Activated naive CD8-positive, alpha-beta T cell treated with anti-CD3 and anti-CD28 coated beads, Interleukin-2, amount 50 U/mL, for 24 hours (primary cell): Measurements from ENCODE around the gene MINAR2.

Experiments used
- ATAC-seq: fragments of 150-1000 bp; cut with Tn5 transposase; one replicate; pipeline ENCODE4 v1.10.0; 2021
- DNase-seq: peaks from one replicate; pipeline ENCODE4 v3.0.0; 2021
- H3K27ac Mint-ChIP-seq: one replicate; pipeline ENCODE4 v1.8.0; 2021; ENCODE audit warnings: mild to moderate bottlenecking, mixed read lengths
- H3K27me3 Mint-ChIP-seq: one replicate; pipeline ENCODE4 v1.8.0; 2021; ENCODE audit warnings: mixed read lengths
- H3K36me3 Mint-ChIP-seq: one replicate; pipeline ENCODE4 v1.8.0; 2021; ENCODE audit warnings: low read depth, mixed read lengths
- H3K4me1 Mint-ChIP-seq: one replicate; pipeline ENCODE4 v1.8.0; 2021; ENCODE audit warnings: mixed read lengths
- H3K4me3 Mint-ChIP-seq: one replicate; pipeline ENCODE4 v1.8.0; 2021; ENCODE audit warnings: mild to moderate bottlenecking, moderate library complexity, mixed read lengths
- H3K9me3 Mint-ChIP-seq: one replicate; pipeline ENCODE4 v1.8.0; 2021; ENCODE audit warnings: mixed read lengths

Gene MINAR2

GRCh38 chr5:129747572-129748407, at the start of gene MINAR2:
MINAR2 (plus strand) TSS chr5:129748094; CDS start chr5:129748191, 97 bp downstream.
- H3K36me3 Mint-ChIP-seq: no peaks in the 10 kb centered on the region
- H3K4me3 Mint-ChIP-seq: no peak within 1 kb of the TSS
- H3K4me1 Mint-ChIP-seq: no peaks in the 10 kb centered on the region
- ATAC-seq (no peak), DNase-seq (no peak)
- H3K27me3 Mint-ChIP-seq: peaks cover 3% of the 10 kb centered on the region
- no peak within 1 kb of the TSS for H3K27ac Mint-ChIP-seq
- H3K9me3 Mint-ChIP-seq: no peaks in the 10 kb centered on the region

- no peaks in the 10 kb centered on the region for H3K9me3 Mint-ChIP-seq
- H3K27me3 Mint-ChIP-seq: no peaks in the 10 kb centered on the region
- H3K4me3 Mint-ChIP-seq: no peak overlapping the region
- no peaks in the 10 kb centered on the region for H3K36me3 Mint-ChIP-seq
- H3K4me1 Mint-ChIP-seq: no peaks in the 10 kb centered on the region
- no peak overlapping the region for H3K27ac Mint-ChIP-seq
- DNase-seq (no peak), ATAC-seq (no peak)
Observed at GRCh38 chr5:129698661-129699060, 49.2 kb upstream of the MINAR2 start.

- no peaks in the 10 kb centered on the region for H3K4me1 Mint-ChIP-seq
- DNase-seq (no peak), ATAC-seq (no peak)
Observed at GRCh38 chr5:129716235-129716634, 31.7 kb upstream of the MINAR2 start.

GRCh38 chr5:129716651-129717050, 31.2 kb upstream of the MINAR2 start:
- Mint-ChIP-seq H3K4me1 (no peaks in the 10 kb centered on the region), H3K4me3 (no peak overlapping the region), H3K27me3 (peaks cover 2% of the 10 kb centered on the region), H3K9me3 (no peaks in the 10 kb centered on the region), H3K27ac (no peak overlapping the region), H3K36me3 (no peaks in the 10 kb centered on the region)
- DNase-seq (no peak), ATAC-seq (no peak)

More at GRCh38 chr5:129716235-129716634, 31.7 kb upstream of the MINAR2 start:
- peaks cover 2% of the 10 kb centered on the region for H3K27me3 Mint-ChIP-seq
- no peak overlapping the region for H3K27ac Mint-ChIP-seq
- H3K9me3 Mint-ChIP-seq: no peaks in the 10 kb centered on the region
- no peak overlapping the region for H3K4me3 Mint-ChIP-seq
- no peaks in the 10 kb centered on the region for H3K36me3 Mint-ChIP-seq

- Mint-ChIP-seq H3K36me3 (no peaks in the 10 kb centered on the region), H3K4me1 (no peaks in the 10 kb centered on the region), H3K9me3 (no peaks in the 10 kb centered on the region), H3K27ac (no peak overlapping the region), H3K4me3 (no peak overlapping the region), H3K27me3 (peaks cover 2% of the 10 kb centered on the region)
- ATAC-seq: no peak
- no peak for DNase-seq
Observed at GRCh38 chr5:129717751-129718310, 30.1 kb upstream of the MINAR2 start.

- Mint-ChIP-seq H3K4me1 (no peaks in the 10 kb centered on the region), H3K36me3 (no peaks in the 10 kb centered on the region), H3K4me3 (no peak overlapping the region), H3K27ac (no peak overlapping the region), H3K9me3 (no peaks in the 10 kb centered on the region), H3K27me3 (no peaks in the 10 kb centered on the region)
- ATAC-seq (no peak), DNase-seq (no peak)
Observed at GRCh38 chr5:129718471-129719090, 29.3 kb upstream of the MINAR2 start.

GRCh38 chr5:129724222-129724621, 23.7 kb upstream of the MINAR2 start:
- H3K27me3 Mint-ChIP-seq: no peaks in the 10 kb centered on the region
- no peak overlapping the region for H3K4me3 Mint-ChIP-seq
- no peak overlapping the region for H3K27ac Mint-ChIP-seq
- no peaks in the 10 kb centered on the region for H3K4me1 Mint-ChIP-seq
- ATAC-seq: no peak
- no peaks in the 10 kb centered on the region for H3K36me3 Mint-ChIP-seq
- H3K9me3 Mint-ChIP-seq: no peaks in the 10 kb centered on the region
- DNase-seq: no peak

GRCh38 chr5:129724647-129725046, 23.2 kb upstream of the MINAR2 start:
- H3K27ac Mint-ChIP-seq: no peak overlapping the region
- ATAC-seq: no peak
- no peak for DNase-seq
- no peaks in the 10 kb centered on the region for H3K9me3 Mint-ChIP-seq
- no peaks in the 10 kb centered on the region for H3K4me1 Mint-ChIP-seq
- no peaks in the 10 kb centered on the region for H3K36me3 Mint-ChIP-seq
- no peaks in the 10 kb centered on the region for H3K27me3 Mint-ChIP-seq
- no peak overlapping the region for H3K4me3 Mint-ChIP-seq

- Mint-ChIP-seq H3K9me3 (no peaks in the 10 kb centered on the region), H3K27ac (no peak overlapping the region), H3K27me3 (no peaks in the 10 kb centered on the region), H3K4me1 (no peaks in the 10 kb centered on the region), H3K4me3 (no peak overlapping the region), H3K36me3 (no peaks in the 10 kb centered on the region)
- ATAC-seq (no peak), DNase-seq (no peak)
Observed at GRCh38 chr5:129739773-129740172, 8.1 kb upstream of the MINAR2 start.

- H3K27me3 Mint-ChIP-seq: peaks cover 3% of the 10 kb centered on the region
- ATAC-seq (no peak), DNase-seq (no peak)
- no peak overlapping the region for H3K4me3 Mint-ChIP-seq
- no peaks in the 10 kb centered on the region for H3K4me1 Mint-ChIP-seq
- H3K27ac Mint-ChIP-seq: no peak overlapping the region
- H3K36me3 Mint-ChIP-seq: no peaks in the 10 kb centered on the region
- H3K9me3 Mint-ChIP-seq: no peaks in the 10 kb centered on the region
Observed at GRCh38 chr5:129743541-129744187, 4.2 kb upstream of the MINAR2 start.

GRCh38 chr5:129745997-129746396, 1.9 kb upstream of the MINAR2 start:
- no peaks in the 10 kb centered on the region for H3K36me3 Mint-ChIP-seq
- H3K27me3 Mint-ChIP-seq: peaks cover 3% of the 10 kb centered on the region
- H3K27ac Mint-ChIP-seq: no peak overlapping the region
- ATAC-seq (no peak), DNase-seq (no peak)
- H3K9me3 Mint-ChIP-seq: no peaks in the 10 kb centered on the region
- no peak overlapping the region for H3K4me3 Mint-ChIP-seq
- no peaks in the 10 kb centered on the region for H3K4me1 Mint-ChIP-seq

- no peaks in the 10 kb centered on the region for H3K9me3 Mint-ChIP-seq
Observed at GRCh38 chr5:129746876-129747275, 1.0 kb upstream of the MINAR2 start.

GRCh38 chr5:129748913-129749880, 1.3 kb downstream of the MINAR2 start:
- Mint-ChIP-seq H3K27ac (no peak overlapping the region), H3K27me3 (peaks cover 3% of the 10 kb centered on the region), H3K9me3 (no peaks in the 10 kb centered on the region), H3K4me1 (no peaks in the 10 kb centered on the region), H3K36me3 (no peaks in the 10 kb centered on the region), H3K4me3 (no peak overlapping the region)
- DNase-seq (no peak), ATAC-seq (no peak)

More at GRCh38 chr5:129746876-129747275, 1.0 kb upstream of the MINAR2 start:
- H3K27me3 Mint-ChIP-seq: peaks cover 3% of the 10 kb centered on the region
- H3K36me3 Mint-ChIP-seq: no peaks in the 10 kb centered on the region
- H3K27ac Mint-ChIP-seq: no peak overlapping the region
- H3K4me1 Mint-ChIP-seq: no peaks in the 10 kb centered on the region
- ATAC-seq: no peak
- no peak for DNase-seq
- H3K4me3 Mint-ChIP-seq: no peak overlapping the region
